Activated CD4-positive, alpha-beta T cell treated with anti-CD3 and anti-CD28 coated beads, Interleukin-2, amount 10 ng/mL, durations not matched to agents 24 days and 14 days (primary cell): Measurements from ENCODE around the gene NIPBL. TPM values are rescaled to one million over a fixed set of nuclear protein-coding genes. Genes with fewer than 3 reads are reported as not detected.
"Not testable (repeated sequence)": the region's sequence is repeated elsewhere in the genome, so short reads cannot be mapped to it uniquely, and the experiment has no call there.

Experiments used
- DNase-seq: peaks from one replicate; pipeline ENCODE4 v3.0.0; 2022
- H3K27ac Mint-ChIP-seq: one replicate; pipeline ENCODE4 v1.8.0; 2022; ENCODE audit warnings: mild to moderate bottlenecking, mixed read lengths
- H3K27me3 Mint-ChIP-seq: one replicate; pipeline ENCODE4 v1.8.0; 2022; ENCODE audit warnings: mixed read lengths
- H3K36me3 Mint-ChIP-seq: one replicate; pipeline ENCODE4 v1.8.0; 2022; ENCODE audit warnings: low read depth, mild to moderate bottlenecking, mixed read lengths
- H3K4me1 Mint-ChIP-seq: one replicate; pipeline ENCODE4 v1.8.0; 2021; ENCODE audit warnings: mixed read lengths
- H3K4me3 Mint-ChIP-seq: one replicate; pipeline ENCODE4 v1.8.0; 2022; ENCODE audit warnings: mild to moderate bottlenecking, moderate library complexity, mixed read lengths
- H3K9me3 Mint-ChIP-seq: one replicate; pipeline ENCODE4 v1.8.0; 2021; ENCODE audit warnings: mixed read lengths
- intact Hi-C: fragments of 100-400 bp; cut with micrococcal nuclease; formaldehyde crosslinking; loops from one replicate; pipeline ENCODE4 v1.15.1; 2023
- total RNA-seq: library from RNA; stranded (reverse); gene quantifications from 2 replicates; pipeline ENCODE4 v1.2.3, GENCODE V29; 2022

Gene NIPBL
- total RNA-seq, 1 donor from 2014 or later = 49.6 TPM

DNA sequence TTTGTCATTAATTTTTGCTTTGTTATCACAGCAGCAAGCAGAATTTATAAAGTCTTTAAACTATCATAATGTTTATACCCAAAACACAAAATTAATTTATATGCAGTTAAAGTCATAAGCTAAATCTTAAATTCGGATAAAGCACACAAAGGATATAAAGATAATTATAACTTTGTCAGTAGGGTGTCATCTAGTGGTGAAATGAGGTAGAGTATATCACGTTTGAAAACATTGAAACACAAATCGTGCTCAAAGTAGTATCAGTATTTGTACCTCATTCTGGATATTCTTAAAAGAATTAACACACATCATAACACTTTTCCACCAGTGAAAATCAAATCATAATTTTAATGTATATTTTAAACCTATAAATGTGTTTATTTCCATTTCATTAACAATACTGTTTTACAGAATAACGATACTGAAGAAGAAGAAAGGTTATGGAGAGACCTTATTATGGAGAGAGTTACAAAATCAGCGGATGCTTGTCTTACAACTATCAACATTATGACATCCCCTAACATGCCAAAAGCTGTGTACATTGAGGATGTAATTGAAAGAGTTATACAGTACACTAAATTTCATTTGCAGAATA lies 129.5 kb downstream of the NIPBL start:
- H3K4me3 Mint-ChIP-seq = no peak overlapping the region
- peaks cover 24% of the 10 kb centered on the region for H3K36me3 Mint-ChIP-seq
- no peak overlapping the region for H3K27ac Mint-ChIP-seq
- no peaks in the 10 kb centered on the region for H3K4me1 Mint-ChIP-seq
- H3K27me3 Mint-ChIP-seq = no peaks in the 10 kb centered on the region
- no peak for DNase-seq
- intact Hi-C loops = loop anchor here (2.0 to 10.0 kb wide), 2 partner anchors 131 to 267 kb away; partner anchors contain the start of gene NIPBL
- H3K9me3 Mint-ChIP-seq = no peaks in the 10 kb centered on the region

DNA sequence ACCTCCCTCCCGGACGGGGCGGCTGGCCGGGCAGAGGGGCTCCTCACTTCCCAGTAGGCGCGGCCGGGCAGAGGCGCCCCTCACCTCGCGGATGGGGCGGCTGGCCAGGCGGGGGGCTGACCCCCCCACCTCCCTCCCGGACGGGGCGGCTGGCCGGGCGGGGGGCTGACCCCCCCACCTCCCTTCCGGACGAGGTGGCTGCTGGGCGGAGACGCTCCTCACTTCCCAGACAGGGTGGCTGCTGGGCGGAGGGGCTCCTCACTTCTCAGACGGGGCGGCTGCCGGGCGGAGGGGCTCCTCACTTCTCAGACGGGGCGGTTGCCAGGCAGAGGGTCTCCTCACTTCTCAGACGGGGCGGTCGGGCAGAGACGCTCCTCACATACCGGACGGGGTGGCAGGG lies 136.6 kb downstream of the NIPBL start:
- DNase-seq, H3K27me3 Mint-ChIP-seq, H3K4me1 Mint-ChIP-seq, intact Hi-C loops, H3K4me3 Mint-ChIP-seq, H3K27ac Mint-ChIP-seq, H3K9me3 Mint-ChIP-seq: not testable (repeated sequence)
- H3K36me3 Mint-ChIP-seq = peaks cover 29% of the 10 kb centered on the region

DNA sequence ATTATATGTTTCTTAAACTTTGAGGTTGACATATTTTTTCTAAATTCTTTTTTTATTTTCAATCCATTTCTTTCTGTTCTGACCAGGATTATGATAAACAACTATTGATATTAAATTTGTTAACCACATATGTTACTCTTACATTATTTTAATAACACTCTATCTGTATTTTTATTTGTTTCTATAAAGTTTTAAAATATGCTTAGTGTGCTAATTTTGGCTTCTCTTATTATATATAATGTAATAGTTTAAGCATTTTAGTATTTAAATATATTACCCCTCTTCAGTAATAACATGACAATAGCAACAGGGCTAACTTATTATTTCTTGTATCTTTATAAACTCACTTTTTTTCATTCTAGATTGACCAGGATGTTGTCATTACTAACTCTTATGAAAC lies 137.8 kb downstream of the NIPBL start:
- Mint-ChIP-seq H3K36me3 (peaks cover 33% of the 10 kb centered on the region), H3K27me3 (no peaks in the 10 kb centered on the region)
- intact Hi-C loops = no loop called here

DNA sequence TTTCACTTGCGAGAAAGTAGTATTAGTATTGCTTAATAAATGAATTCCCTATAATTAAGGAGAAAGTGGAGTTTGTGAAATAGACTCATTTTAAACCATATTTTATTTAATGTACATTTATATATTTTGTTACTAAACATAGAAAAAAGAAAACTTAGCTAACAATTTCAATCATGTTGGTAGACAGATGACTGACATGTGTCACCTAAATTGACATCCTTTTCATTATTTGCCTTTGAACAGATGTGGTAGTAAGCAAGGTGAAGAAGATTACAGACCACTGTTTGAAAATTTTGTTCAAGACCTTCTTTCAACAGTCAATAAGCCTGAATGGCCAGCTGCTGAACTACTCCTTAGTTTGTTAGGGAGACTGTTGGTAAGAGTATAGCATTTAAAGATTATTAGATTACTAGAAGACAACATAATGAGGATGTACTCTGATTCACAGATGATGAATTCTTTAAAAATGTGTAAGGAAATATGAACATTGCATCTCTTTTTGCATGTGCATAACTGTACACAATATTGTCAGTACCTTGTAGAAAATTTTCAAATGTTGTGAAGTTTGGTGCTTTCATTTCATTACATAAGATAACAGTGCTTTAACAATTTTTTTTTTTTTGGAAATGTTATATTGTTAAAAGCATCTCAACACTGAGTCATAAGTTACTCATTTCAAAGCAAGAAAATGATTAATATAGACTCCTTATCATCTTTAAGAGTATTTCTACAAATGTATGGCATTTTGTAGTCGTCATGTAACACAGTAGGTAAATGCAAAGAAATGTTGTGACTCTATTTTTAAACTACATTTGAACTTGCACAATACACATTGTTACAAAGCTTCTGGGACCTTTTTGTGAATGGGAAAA lies 139.5 kb downstream of the NIPBL start:
- no peak for DNase-seq
- Mint-ChIP-seq H3K4me1 (no peaks in the 10 kb centered on the region), H3K9me3 (no peaks in the 10 kb centered on the region), H3K27ac (no peak overlapping the region), H3K36me3 (peaks cover 38% of the 10 kb centered on the region), H3K27me3 (no peaks in the 10 kb centered on the region), H3K4me3 (no peak overlapping the region)
- intact Hi-C loops = no loop called here

More for the DNA sequence above, 137.8 kb downstream of the NIPBL start:
- no peaks in the 10 kb centered on the region for H3K4me1 Mint-ChIP-seq
- H3K27ac Mint-ChIP-seq = no peak overlapping the region
- DNase-seq = no peak
- no peak overlapping the region for H3K4me3 Mint-ChIP-seq
- no peaks in the 10 kb centered on the region for H3K9me3 Mint-ChIP-seq

DNA sequence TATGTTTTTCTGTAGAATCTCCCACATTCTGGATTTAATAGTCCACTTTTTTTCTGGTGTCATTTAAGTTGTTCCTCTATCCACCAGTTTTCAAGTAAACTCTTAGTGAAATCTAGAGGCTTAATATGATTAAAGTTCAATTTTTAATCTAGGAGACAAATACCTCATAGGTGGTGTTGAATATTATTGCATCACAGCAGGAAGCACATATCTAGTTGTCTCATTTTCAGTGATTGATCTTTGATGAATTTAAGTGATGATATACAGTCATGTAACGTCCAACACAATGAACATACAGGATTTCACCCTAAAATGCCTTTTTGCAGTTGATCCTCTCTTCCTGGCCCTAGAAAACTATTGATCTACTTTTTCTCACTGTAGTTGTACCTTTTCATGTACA lies 152.3 kb downstream of the NIPBL start:
- Mint-ChIP-seq H3K27me3 (no peaks in the 10 kb centered on the region), H3K4me3 (no peak overlapping the region), H3K27ac (no peak overlapping the region), H3K4me1 (no peaks in the 10 kb centered on the region), H3K36me3 (peaks cover 50% of the 10 kb centered on the region), H3K9me3 (peaks cover 5% of the 10 kb centered on the region)
- no peak for DNase-seq
- intact Hi-C loops = no loop called here

DNA sequence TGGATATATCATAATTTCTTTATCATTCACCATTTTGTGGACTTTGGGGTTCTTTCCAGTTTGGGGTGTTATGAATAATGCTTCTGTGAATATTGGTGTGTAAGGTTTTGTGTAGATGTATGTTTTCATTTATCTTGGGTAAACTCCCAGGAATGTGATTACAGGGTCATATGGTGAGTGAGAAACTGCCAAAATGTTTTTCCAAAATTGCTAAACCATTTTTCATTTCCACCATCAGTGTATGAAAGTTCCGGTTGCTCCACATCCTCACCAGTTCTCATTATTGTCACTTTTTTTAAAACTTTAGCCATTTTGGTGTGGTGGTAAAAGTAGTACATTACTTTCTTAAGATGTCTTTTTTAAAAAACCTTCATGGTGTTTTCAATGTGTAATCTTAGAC lies 152.9 kb downstream of the NIPBL start:
- peaks cover 50% of the 10 kb centered on the region for H3K36me3 Mint-ChIP-seq
- no peaks in the 10 kb centered on the region for H3K4me1 Mint-ChIP-seq
- DNase-seq = no peak
- no peak overlapping the region for H3K4me3 Mint-ChIP-seq
- intact Hi-C loops = no loop called here
- H3K27ac Mint-ChIP-seq = no peak overlapping the region
- no peaks in the 10 kb centered on the region for H3K27me3 Mint-ChIP-seq
- H3K9me3 Mint-ChIP-seq = peaks cover 5% of the 10 kb centered on the region

DNA sequence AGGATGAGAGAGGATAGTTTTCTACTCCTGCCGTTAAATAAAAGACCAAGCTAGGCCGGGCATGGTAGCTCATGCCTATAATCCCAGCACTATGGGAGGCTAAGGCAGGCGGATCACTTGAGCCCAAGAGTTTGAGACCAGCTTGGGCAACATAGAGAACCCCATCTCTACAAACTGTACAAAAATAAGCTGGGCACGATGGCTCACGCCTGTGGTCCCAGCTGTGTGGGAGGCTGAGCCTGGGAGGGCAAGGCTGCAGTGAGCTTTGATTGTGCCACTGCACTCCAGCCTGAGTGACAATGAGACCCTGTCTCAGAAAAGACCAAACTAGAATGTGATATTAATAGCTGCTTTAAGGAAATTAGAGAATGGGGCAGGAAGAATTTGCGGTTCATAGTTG lies 158.4 kb downstream of the NIPBL start:
- no peak overlapping the region for H3K4me3 Mint-ChIP-seq
- no peak for DNase-seq
- H3K27me3 Mint-ChIP-seq = no peaks in the 10 kb centered on the region
- H3K9me3 Mint-ChIP-seq = no peaks in the 10 kb centered on the region
- H3K4me1 Mint-ChIP-seq = peaks cover 2% of the 10 kb centered on the region
- peaks cover 28% of the 10 kb centered on the region for H3K36me3 Mint-ChIP-seq
- intact Hi-C loops = no loop called here
- no peak overlapping the region for H3K27ac Mint-ChIP-seq

DNA sequence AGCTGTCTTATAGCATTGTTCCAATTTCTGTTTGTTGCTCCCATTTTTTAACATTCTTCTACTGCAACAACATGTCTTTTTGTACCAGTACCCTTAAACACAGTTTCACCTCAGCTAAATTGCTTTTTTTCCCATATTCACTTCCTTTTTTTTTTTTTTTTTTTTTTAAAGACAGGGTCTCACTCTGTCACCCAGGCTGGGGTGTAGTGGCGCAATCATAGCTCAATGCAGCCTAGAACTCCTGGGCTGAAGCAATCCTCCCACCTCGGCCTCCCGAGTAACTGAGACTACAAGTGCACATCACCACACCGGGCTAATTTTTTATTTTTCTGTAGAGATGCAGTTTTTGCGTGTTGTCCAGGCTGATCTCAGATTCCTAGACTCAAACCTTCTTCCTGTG lies 161.3 kb downstream of the NIPBL start:
- H3K36me3 Mint-ChIP-seq = peaks cover 16% of the 10 kb centered on the region
- no peaks in the 10 kb centered on the region for H3K9me3 Mint-ChIP-seq
- DNase-seq = no peak
- no peaks in the 10 kb centered on the region for H3K27me3 Mint-ChIP-seq
- H3K4me1 Mint-ChIP-seq = peaks cover 2% of the 10 kb centered on the region
- no peak overlapping the region for H3K27ac Mint-ChIP-seq
- H3K4me3 Mint-ChIP-seq = no peak overlapping the region
- intact Hi-C loops = no loop called here

DNA sequence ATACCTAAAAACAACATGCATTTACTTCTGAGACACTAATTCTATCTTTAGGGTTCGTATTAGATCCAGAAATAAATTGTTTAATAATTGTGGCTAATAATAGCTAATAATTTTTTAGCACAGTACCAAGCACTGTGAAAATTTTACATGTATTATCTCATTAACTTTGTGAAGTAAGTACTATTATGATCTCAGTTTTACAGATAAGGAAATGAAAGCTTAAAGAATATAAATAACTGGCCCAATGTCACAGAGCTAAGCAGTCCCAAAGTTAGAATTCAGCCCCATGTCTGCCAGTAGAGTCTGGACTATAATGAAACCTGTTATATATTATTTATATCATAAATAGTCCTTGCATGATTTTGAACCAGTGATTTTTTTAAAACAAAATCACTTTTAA lies 163.3 kb downstream of the NIPBL start:
- no peaks in the 10 kb centered on the region for H3K27me3 Mint-ChIP-seq
- H3K9me3 Mint-ChIP-seq = no peaks in the 10 kb centered on the region
- intact Hi-C loops = no loop called here
- H3K4me3 Mint-ChIP-seq = no peak overlapping the region
- peaks cover 2% of the 10 kb centered on the region for H3K4me1 Mint-ChIP-seq
- H3K27ac Mint-ChIP-seq = no peak overlapping the region
- no peak for DNase-seq
- H3K36me3 Mint-ChIP-seq = peaks cover 13% of the 10 kb centered on the region

DNA sequence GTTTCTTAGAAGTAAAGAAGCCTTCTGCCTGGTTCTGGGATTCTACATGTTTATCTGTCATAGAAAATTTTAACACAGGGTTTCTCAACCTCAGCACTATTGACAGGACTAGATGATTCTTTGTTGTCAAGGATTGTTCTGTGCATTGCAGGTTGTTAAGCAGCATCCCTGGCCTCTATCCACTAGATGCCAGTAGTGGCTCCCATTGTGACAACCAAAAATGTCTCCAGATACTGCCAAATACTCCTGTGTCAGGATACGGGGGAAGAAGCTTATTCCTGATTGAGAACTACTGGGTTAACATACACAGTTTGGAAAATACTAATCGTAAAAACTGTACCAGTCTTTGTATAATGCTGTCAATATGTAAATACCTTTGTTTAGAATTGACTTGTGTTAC lies 167.1 kb downstream of the NIPBL start:
- DNase-seq = peak; percentile 61
- Mint-ChIP-seq H3K9me3 (no peaks in the 10 kb centered on the region), H3K36me3 (peaks cover 21% of the 10 kb centered on the region), H3K27ac (no peak overlapping the region), H3K4me1 (no peaks in the 10 kb centered on the region), H3K27me3 (no peaks in the 10 kb centered on the region), H3K4me3 (no peak overlapping the region)
- intact Hi-C loops = no loop called here

DNA sequence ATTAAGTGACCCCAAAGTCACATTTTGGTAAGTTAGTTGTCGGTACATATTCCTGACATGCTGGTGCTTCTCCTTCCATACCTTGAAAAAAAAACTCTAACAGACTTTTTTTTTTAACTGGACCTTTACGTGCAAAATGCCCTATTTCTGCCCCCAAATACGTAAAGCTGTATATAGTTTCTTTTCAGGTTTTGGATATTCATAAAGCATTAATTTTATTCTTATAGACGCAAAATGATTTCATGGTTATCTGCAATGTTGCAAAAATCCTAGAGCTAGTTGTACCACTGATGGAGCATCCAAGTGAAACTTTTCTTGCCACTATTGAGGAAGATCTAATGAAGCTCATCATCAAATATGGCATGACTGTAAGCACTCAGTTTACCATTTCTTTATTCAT lies 167.6 kb downstream of the NIPBL start:
- no peak overlapping the region for H3K27ac Mint-ChIP-seq
- intact Hi-C loops = no loop called here
- no peak overlapping the region for H3K4me3 Mint-ChIP-seq
- peaks cover 24% of the 10 kb centered on the region for H3K36me3 Mint-ChIP-seq
- DNase-seq = no peak
- no peaks in the 10 kb centered on the region for H3K4me1 Mint-ChIP-seq
- H3K9me3 Mint-ChIP-seq = no peaks in the 10 kb centered on the region
- H3K27me3 Mint-ChIP-seq = no peaks in the 10 kb centered on the region

DNA sequence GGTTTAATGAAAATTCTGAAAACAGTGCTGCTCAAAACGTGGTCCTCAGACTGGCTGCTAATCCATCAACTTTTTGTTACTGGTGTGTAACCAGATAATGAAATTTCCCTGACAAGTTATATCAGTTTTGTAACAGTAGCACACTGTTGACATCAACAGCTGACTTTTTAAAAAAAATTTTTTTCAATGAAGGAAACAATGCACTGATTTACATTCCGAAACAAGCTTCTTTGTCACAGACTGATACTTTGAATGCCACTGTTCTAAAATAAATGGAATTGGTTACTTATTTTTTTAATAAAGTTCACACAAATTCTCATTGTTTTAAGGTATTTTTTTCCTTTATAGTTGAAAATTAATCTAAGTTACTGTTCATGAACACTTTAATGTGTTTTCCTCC lies 169.1 kb downstream of the NIPBL start:
- Mint-ChIP-seq H3K27me3 (no peaks in the 10 kb centered on the region), H3K36me3 (peaks cover 31% of the 10 kb centered on the region), H3K4me3 (no peak overlapping the region), H3K4me1 (no peaks in the 10 kb centered on the region), H3K27ac (no peak overlapping the region), H3K9me3 (no peaks in the 10 kb centered on the region)
- DNase-seq = no peak
- intact Hi-C loops = no loop called here

DNA sequence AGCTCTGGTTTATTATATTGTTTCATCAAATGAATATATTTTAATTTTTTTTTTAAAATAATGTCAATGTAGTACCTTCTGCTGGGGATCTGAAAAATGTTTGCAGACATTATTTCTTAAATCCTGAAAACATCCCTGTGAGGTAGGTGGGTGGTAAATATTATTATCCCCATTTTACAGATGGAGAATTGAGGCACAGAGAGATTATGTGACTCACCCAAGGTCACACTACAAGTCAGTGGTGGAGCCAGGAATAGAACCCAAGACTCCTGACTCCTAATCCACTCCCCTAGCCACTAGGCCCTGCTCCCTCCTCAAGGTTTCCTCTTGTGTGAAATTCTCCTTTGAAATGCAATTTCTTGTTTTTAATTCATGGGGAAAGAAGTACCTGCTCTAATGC lies 171.4 kb downstream of the NIPBL start:
- Mint-ChIP-seq H3K27me3 (no peaks in the 10 kb centered on the region), H3K4me3 (no peak overlapping the region), H3K36me3 (peaks cover 40% of the 10 kb centered on the region), H3K4me1 (no peaks in the 10 kb centered on the region), H3K9me3 (no peaks in the 10 kb centered on the region), H3K27ac (no peak overlapping the region)
- no peak for DNase-seq
- intact Hi-C loops = no loop called here

DNA sequence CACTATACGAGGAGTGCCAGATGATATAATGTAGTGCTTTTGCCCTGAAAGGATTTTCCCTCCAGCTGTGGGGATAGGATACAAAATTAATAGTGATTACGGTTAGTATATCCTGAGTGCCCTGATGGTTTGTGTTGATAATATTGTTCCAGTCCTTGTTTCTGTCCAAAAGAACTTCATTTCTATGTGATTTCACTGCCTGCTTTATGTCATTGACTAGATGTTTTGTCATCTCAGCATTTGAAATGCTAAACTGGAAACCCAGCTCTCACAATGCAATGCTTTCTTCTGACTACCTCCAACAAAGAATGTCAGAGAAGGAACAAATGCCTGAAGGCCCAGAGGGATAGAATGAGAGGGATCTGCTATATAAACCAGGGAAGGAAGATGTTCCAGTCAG lies 177.8 kb downstream of the NIPBL start:
- intact Hi-C loops = no loop called here
- Mint-ChIP-seq H3K27me3 (no peaks in the 10 kb centered on the region), H3K27ac (no peak overlapping the region), H3K9me3 (no peaks in the 10 kb centered on the region), H3K4me3 (no peak overlapping the region), H3K4me1 (peaks cover 9% of the 10 kb centered on the region), H3K36me3 (peaks cover 52% of the 10 kb centered on the region)
- DNase-seq = no peak
